Osteoblast (primary cell): ENCODE results near the gene DDX59. TPM values are rescaled to one million over a fixed set of nuclear protein-coding genes. Genes with fewer than 3 reads are reported as not detected.

Experiments
- DNase-seq: peaks from one replicate; pipeline ENCODE4 v3.0.0; 2011; ENCODE audit warnings: low spot score, mixed read lengths; ENCODE audit not compliant: insufficient read length; ENCODE audit errors: missing footprints
- H2AFZ ChIP-seq: 2 replicates; pipeline ENCODE4 v1.6.0; 2011; ENCODE audit warnings: mild to moderate bottlenecking, low read length
- H3K27ac ChIP-seq: 2 replicates; pipeline ENCODE4 v1.5.1; 2011; ENCODE audit warnings: mild to moderate bottlenecking, low read depth, low read length, moderate library complexity
- H3K27me3 ChIP-seq: 2 replicates; pipeline ENCODE4 v1.6.0; 2012; ENCODE audit warnings: mild to moderate bottlenecking, control low read depth, inconsistent platforms, low read length, moderate library complexity; ENCODE audit not compliant: insufficient read depth
- H3K36me3 ChIP-seq: 2 replicates; pipeline ENCODE4 v1.5.1; 2011; ENCODE audit warnings: mild to moderate bottlenecking, low read length, control low read depth, moderate library complexity; ENCODE audit not compliant: insufficient read depth
- H3K4me1 ChIP-seq: 2 replicates; pipeline ENCODE4 v1.5.1; 2011; ENCODE audit warnings: mild to moderate bottlenecking, low read length, control low read depth, moderate library complexity; ENCODE audit not compliant: insufficient read depth
- H3K4me2 ChIP-seq: 2 replicates; pipeline ENCODE4 v1.6.0; 2011; ENCODE audit warnings: mild to moderate bottlenecking, low read length; ENCODE audit not compliant: insufficient read depth
- H3K4me3 ChIP-seq: fragments of 200-600 bp; sonication (generic); 3 replicates; pipeline ENCODE4 v1.5.1; 2012; ENCODE audit warnings: mild to moderate bottlenecking, low read length, inconsistent platforms; ENCODE audit not compliant: insufficient read depth
- H3K79me2 ChIP-seq: 2 replicates; pipeline ENCODE4 v1.6.0; 2012; ENCODE audit warnings: mild to moderate bottlenecking, low read length, control low read depth, inconsistent platforms; ENCODE audit not compliant: insufficient read depth
- H3K9me3 ChIP-seq: 2 replicates; pipeline ENCODE4 v1.5.1; 2011; ENCODE audit warnings: low read depth, low read length, control low read depth
- H4K20me1 ChIP-seq: 2 replicates; pipeline ENCODE4 v1.6.0; 2012; ENCODE audit warnings: mild to moderate bottlenecking, low read length, control low read depth; ENCODE audit not compliant: insufficient read depth
- total RNA-seq: library from RNA; depleted of rRNA; stranded (reverse); fragments of >200 nt; gene quantifications from 2 replicates; pipeline ENCODE4 v1.2.3, GENCODE V29; 2012
- TF ChIP-seq, protein P1 (sequence below): IDR thresholded peaks from 2 replicates; pipeline ENCODE4 v1.5.1; 2011; ENCODE audit warnings: mild to moderate bottlenecking, low read depth, low read length, moderate library complexity; ENCODE audit errors: extremely low read depth

Gene DDX59
- total RNA-seq, 1 donor = 11.9 TPM

DNA sequence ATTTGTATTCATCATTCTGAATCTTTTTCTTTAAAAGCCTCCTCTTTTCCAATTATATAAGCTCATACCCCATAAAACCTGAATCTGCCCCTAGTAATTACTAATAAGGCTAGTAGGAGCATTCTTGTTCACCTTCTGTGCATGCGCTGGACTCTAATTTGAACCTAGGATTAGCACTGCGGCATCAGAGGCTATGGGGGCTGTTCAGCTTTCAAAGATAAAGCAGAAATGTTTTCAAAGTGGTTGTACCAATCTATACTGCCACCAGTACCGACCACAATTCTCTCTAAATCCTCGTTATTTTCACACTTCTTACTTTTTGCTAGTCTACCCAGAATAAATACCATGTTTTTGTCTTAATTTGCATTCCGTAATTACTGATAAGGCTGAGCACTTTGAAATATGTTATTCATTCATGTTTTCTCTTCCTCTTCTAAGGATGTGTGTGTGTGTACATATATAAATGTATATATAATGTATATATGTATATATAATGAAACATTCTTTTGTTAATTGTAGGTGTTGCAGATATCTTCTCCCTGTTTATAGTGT is 1.6 kb upstream of the DDX59 start:
- no peaks in the 10 kb centered on the region for H3K36me3 ChIP-seq
- H2AFZ ChIP-seq = no peak overlapping the region
- H4K20me1 ChIP-seq = no peaks in the 10 kb centered on the region
- TF ChIP-seq, protein P1, sequence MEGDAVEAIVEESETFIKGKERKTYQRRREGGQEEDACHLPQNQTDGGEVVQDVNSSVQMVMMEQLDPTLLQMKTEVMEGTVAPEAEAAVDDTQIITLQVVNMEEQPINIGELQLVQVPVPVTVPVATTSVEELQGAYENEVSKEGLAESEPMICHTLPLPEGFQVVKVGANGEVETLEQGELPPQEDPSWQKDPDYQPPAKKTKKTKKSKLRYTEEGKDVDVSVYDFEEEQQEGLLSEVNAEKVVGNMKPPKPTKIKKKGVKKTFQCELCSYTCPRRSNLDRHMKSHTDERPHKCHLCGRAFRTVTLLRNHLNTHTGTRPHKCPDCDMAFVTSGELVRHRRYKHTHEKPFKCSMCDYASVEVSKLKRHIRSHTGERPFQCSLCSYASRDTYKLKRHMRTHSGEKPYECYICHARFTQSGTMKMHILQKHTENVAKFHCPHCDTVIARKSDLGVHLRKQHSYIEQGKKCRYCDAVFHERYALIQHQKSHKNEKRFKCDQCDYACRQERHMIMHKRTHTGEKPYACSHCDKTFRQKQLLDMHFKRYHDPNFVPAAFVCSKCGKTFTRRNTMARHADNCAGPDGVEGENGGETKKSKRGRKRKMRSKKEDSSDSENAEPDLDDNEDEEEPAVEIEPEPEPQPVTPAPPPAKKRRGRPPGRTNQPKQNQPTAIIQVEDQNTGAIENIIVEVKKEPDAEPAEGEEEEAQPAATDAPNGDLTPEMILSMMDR = no peak
- no peaks in the 10 kb centered on the region for H3K27me3 ChIP-seq
- H3K4me1 ChIP-seq = peaks cover 14% of the 10 kb centered on the region
- peak; percentile 39 for DNase-seq
- peak overlapping the region; percentile 93 for H3K4me2 ChIP-seq
- H3K27ac ChIP-seq = no peak overlapping the region
- no peak overlapping the region for H3K4me3 ChIP-seq
- no peaks in the 10 kb centered on the region for H3K9me3 ChIP-seq
- H3K79me2 ChIP-seq = peaks cover 14% of the 10 kb centered on the region

DNA sequence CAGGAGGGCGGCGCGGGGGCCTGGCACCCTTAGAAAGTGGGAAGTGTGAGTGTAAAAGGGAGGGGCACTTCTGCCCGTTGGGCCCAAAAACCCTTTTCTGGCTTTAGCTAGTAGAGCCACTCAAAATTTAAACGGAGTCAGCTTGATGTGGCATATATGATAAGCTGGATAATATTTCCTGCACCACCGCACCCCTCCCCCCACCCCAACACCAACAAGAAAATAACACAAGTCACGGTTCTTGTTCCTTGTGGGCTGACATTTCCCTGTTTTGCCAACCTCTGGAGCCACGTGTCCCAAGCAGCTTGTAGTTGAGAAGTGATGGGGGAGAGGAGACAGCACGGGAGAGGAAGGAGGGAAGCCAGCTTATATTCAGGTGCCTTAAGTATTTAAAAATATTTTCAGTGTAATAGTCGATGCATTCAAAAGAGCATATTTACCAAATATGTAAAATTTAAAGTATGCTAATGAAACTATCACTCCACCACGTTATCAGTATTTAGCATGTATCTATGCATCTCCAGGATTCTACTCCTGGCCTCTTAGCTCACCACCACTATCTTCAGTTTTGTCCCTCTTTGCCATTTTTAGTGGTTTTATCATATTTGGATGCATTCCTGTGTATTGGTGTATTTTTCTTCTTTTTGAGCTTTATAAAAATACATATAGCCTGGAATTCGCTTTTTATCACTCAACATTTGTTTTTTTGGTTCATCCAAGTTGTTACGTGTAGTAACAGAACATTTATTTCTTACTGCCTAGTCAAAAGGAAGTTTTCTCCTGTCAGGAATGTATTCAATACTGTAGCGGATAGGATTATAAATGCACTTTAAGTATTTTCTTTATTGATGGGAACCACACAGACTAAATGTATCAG is 773 bp upstream of the DDX59 start:
- Histone ChIP-seq H3K4me2 (peak overlapping the region; percentile 93), H3K4me1 (peaks cover 17% of the 10 kb centered on the region), H3K4me3 (peak overlapping the region; percentile 95), H3K9me3 (no peaks in the 10 kb centered on the region), H4K20me1 (no peaks in the 10 kb centered on the region), H3K27me3 (no peaks in the 10 kb centered on the region), H3K79me2 (peaks cover 14% of the 10 kb centered on the region), H2AFZ (peak overlapping the region; percentile 88), H3K27ac (peak overlapping the region; percentile 97), H3K36me3 (no peaks in the 10 kb centered on the region)
- DNase-seq = peak; percentile 88
- TF ChIP-seq, protein P1 = no peak

DNA sequence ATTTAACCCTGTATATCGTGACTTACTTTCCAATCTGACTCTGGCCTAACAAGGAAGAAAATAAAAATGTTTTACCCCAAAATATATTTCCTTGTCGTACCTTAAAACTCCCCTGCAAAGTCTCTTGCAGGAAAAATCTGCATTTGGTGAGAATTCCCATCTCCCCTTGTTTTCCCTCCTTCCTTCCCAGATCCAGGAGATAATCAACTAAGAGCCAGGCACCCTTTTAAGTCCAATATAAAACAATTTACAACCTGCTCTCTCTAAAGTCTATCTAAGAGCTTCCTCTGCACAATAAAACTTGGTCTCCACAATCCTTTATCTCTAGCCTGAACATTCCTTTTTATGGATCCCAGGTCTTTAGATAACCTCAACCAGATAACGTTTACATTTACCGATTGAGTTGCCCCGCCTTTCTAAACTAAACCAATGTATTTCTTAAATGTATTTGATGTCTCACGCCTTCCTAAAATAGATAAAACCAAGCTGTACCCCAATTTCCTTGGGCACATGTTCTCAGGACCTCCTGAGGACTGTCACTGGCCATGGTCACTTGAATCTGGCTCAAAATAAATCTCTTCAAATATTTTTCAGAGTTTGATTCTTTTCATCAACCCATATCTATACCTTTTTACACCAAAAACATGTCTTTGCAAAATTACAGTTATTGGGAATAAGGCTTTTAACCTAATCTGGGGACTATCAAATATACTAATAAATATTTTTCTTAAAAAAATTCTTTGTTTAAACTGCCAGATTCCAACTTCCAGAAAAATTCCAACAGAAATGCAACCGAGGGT is 993 bp downstream of the DDX59 start:
- Histone ChIP-seq H3K79me2 (peaks cover 14% of the 10 kb centered on the region), H3K4me3 (peak overlapping the region; percentile 95), H3K36me3 (no peaks in the 10 kb centered on the region), H3K27ac (peak overlapping the region; percentile 99), H2AFZ (peak overlapping the region; percentile 69), H3K9me3 (no peaks in the 10 kb centered on the region), H4K20me1 (no peaks in the 10 kb centered on the region), H3K4me1 (peaks cover 17% of the 10 kb centered on the region), H3K4me2 (peak overlapping the region; percentile 95), H3K27me3 (no peaks in the 10 kb centered on the region)
- TF ChIP-seq, protein P1 = no peak
- no peak for DNase-seq
